K562 (cell line): Measurements from ENCODE around the gene RPL28. TPM values are rescaled to one million over a fixed set of nuclear protein-coding genes. Genes with fewer than 3 reads are reported as not detected.

Experiments
- EP300 ChIP-seq: IDR thresholded peaks from 2 replicates; pipeline ENCODE4 v1.6.1; 2012; ENCODE audit warnings: low read length, improper control_type of control experiment
- FOXA3 ChIP-seq, 2 experiments: fragments of 450-650 bp in 1 of 2; sonication (generic) in 1 of 2; formaldehyde crosslinking; IDR thresholded peaks in 1 of 2; conservative IDR thresholded peaks in 1 of 2; 2 replicates each; pipeline versions ENCODE4 v1.4.0 to v1.8.0; 2020 to 2022; ENCODE audit warnings: mild to moderate bottlenecking in 2 of 2, missing genetic modification reagents in 1 of 2
- HMGN3 ChIP-seq: IDR thresholded peaks from 2 replicates; pipeline ENCODE4 v1.6.1; 2011; ENCODE audit warnings: borderline replicate concordance, low read depth, mild to moderate bottlenecking, mixed read lengths, low read length; ENCODE audit not compliant: insufficient read length; ENCODE audit errors: extremely low read depth
- HNRNPH1 ChIP-seq: fragments of 200-400 bp; formaldehyde crosslinking; optimal IDR thresholded peaks from 2 replicates; pipeline ENCODE3; 2017; ENCODE audit warnings: low read depth, mild to moderate bottlenecking, low read length, moderate library complexity
- KAT2B ChIP-seq: IDR thresholded peaks from one replicate; pipeline ENCODE4 v1.6.1; 2012; ENCODE audit warnings: low read depth, mild to moderate bottlenecking, control low read depth, inconsistent platforms, low read length, moderate library complexity
- MEF2A ChIP-seq: IDR thresholded peaks from 2 replicates; pipeline ENCODE4 v1.6.1; 2011; ENCODE audit warnings: low read depth, mild to moderate bottlenecking, low read length, moderate library complexity; ENCODE audit not compliant: control insufficient read depth
- PHB ChIP-seq: fragments of 250-450 bp; sonication (Bioruptor Pico); IDR thresholded peaks from 2 replicates; pipeline ENCODE4 v1.5.0; 2021
- SLC30A9 ChIP-seq: fragments of 250-450 bp; sonication (Bioruptor Pico); IDR thresholded peaks from 2 replicates; pipeline ENCODE4 v1.8.0; 2022; ENCODE audit warnings: mild to moderate bottlenecking, moderate library complexity
- TBP ChIP-seq: optimal IDR thresholded peaks from 2 replicates; pipeline ENCODE3; 2011; ENCODE audit warnings: low read depth, low read length, improper control_type of control experiment
- ZBTB1 ChIP-seq: sonication (generic); formaldehyde crosslinking; IDR thresholded peaks from 2 replicates; pipeline ENCODE4 v1.8.1; 2023; ENCODE audit warnings: missing genetic modification reagents, low read depth, mild to moderate bottlenecking, borderline replicate concordance
- ZNF282 ChIP-seq: sonication (generic); formaldehyde crosslinking; IDR thresholded peaks from 2 replicates; pipeline ENCODE4 v1.8.1; 2023; ENCODE audit warnings: missing genetic modification reagents
- polyA plus RNA-seq, 8 experiments: library from polyadenylated mRNA; depleted of rRNA in 4 of 8; stranded (reverse) in 5 of 8; unstranded in 3 of 8; fragments of >200 nt; fragmentation: Nextera tagmentation in 2 of 8; fragmentation: Illumina TruSeq in 1 of 8; extraction: Ambion mirVana in 2 of 8; extraction: Trizol in 1 of 8; gene quantifications; 2 replicates each; pipeline versions ENCODE4 v1.2.1 to v1.2.3, GENCODE V29; 2011 to 2014; ENCODE audit warnings: inconsistent platforms in 1 of 8, missing spikeins in 1 of 8
- total RNA-seq, 7 experiments: library from RNA; depleted of rRNA in 6 of 7; stranded (reverse); fragments of >200 nt in 6 of 7; fragmentation: Illumina TruSeq in 2 of 7; extraction: Trizol in 2 of 7; gene quantifications; 2 replicates each; pipeline versions ENCODE4 v1.2.1 to v1.2.3, GENCODE V29; 2011 to 2021; ENCODE audit warnings: low replicate concordance in 1 of 7
- TF ChIP-seq, protein P1 (sequence below): fragments of 450-650 bp; conservative IDR thresholded peaks from 2 replicates; pipeline ENCODE4 v1.6.1; 2016; ENCODE audit warnings: missing genetic modification characterization, low read depth, mild to moderate bottlenecking, control low read depth, missing compliant biosample characterization
- TF ChIP-seq, protein P2 (sequence below): sonication (generic); formaldehyde crosslinking; IDR thresholded peaks from 2 replicates; pipeline ENCODE4 v1.8.1; 2023; ENCODE audit warnings: mild to moderate bottlenecking, missing genetic modification reagents, moderate library complexity
- TF ChIP-seq, protein P3 (sequence below): fragments of 250-450 bp; sonication (Bioruptor Pico); IDR thresholded peaks from 2 replicates; pipeline ENCODE4 v1.4.0; 2020
- TF ChIP-seq, protein P4 (sequence below): sonication (generic); formaldehyde crosslinking; IDR thresholded peaks from 2 replicates; pipeline ENCODE4 v1.8.1; 2023; ENCODE audit warnings: mild to moderate bottlenecking, missing genetic modification reagents

RPL28 gene
- total and polyA plus RNA-seq, 9 of the 15 experiments (the other 6 are each of a cell fraction or from before 2014, with no cell fraction given): 124 to 3,106 (median 622) TPM

DNA sequence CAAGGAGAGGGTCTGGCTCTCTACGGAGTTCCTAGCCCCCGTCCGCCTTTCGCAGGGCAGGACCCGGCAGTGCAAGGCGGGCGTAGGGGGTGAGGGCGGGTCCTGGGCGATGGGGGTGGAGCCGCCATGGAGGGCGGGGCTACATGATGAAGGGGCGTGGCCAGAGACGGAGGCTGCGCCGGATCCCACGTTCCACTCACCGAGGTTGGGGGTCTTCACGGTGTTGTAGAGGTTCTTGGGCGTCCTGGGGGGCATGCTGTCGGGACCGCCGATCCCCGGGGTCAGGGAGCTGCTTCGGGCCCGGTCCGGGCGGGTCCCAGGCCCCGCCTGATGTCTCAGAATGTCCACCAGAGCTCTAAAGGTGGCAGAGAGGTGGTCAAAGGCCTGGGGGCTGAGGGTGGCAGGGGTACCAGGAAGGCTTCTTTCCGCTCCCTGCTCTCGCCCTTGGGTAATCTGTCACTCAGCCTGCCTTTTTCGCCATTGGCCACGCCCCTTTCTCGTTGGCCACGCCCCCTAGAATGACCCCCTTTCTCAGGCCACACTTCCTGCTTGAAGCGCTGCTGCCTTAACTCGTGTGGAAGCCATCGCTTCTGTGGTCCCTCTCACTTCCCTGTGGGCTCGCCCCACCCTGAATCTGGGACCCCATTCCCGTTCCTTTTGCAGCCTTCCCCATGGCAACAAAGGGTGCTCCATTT lies 54.8 kb downstream of the RPL28 start (continued):
- TF ChIP-seq HNRNPH1 (no peak), EP300 (no peak), SLC30A9 (CRISPR knock-in tag) (no peak), FOXA3 (CRISPR knock-in tag; conservative IDR thresholded peaks at IDR 0.05 in 1 of 2, IDR thresholded peaks at IDR 0.05 in 1 of 2) (peak in 1 of 2 experiments; percentile 21; a peak in 1 of 4 replicates), ZBTB1 (CRISPR knock-in tag) (no peak), TBP (peak; percentile 84), MEF2A (no peak), KAT2B (no peak), ZNF282 (CRISPR knock-in tag) (no peak), PHB (no peak), HMGN3 (no peak)
- TF ChIP-seq, protein P1, sequence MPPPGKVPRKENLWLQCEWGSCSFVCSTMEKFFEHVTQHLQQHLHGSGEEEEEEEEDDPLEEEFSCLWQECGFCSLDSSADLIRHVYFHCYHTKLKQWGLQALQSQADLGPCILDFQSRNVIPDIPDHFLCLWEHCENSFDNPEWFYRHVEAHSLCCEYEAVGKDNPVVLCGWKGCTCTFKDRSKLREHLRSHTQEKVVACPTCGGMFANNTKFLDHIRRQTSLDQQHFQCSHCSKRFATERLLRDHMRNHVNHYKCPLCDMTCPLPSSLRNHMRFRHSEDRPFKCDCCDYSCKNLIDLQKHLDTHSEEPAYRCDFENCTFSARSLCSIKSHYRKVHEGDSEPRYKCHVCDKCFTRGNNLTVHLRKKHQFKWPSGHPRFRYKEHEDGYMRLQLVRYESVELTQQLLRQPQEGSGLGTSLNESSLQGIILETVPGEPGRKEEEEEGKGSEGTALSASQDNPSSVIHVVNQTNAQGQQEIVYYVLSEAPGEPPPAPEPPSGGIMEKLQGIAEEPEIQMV (tag): no peak
- TF ChIP-seq, protein P2, sequence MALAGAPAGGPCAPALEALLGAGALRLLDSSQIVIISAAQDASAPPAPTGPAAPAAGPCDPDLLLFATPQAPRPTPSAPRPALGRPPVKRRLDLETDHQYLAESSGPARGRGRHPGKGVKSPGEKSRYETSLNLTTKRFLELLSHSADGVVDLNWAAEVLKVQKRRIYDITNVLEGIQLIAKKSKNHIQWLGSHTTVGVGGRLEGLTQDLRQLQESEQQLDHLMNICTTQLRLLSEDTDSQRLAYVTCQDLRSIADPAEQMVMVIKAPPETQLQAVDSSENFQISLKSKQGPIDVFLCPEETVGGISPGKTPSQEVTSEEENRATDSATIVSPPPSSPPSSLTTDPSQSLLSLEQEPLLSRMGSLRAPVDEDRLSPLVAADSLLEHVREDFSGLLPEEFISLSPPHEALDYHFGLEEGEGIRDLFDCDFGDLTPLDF: no peak
- TF ChIP-seq, protein P3, sequence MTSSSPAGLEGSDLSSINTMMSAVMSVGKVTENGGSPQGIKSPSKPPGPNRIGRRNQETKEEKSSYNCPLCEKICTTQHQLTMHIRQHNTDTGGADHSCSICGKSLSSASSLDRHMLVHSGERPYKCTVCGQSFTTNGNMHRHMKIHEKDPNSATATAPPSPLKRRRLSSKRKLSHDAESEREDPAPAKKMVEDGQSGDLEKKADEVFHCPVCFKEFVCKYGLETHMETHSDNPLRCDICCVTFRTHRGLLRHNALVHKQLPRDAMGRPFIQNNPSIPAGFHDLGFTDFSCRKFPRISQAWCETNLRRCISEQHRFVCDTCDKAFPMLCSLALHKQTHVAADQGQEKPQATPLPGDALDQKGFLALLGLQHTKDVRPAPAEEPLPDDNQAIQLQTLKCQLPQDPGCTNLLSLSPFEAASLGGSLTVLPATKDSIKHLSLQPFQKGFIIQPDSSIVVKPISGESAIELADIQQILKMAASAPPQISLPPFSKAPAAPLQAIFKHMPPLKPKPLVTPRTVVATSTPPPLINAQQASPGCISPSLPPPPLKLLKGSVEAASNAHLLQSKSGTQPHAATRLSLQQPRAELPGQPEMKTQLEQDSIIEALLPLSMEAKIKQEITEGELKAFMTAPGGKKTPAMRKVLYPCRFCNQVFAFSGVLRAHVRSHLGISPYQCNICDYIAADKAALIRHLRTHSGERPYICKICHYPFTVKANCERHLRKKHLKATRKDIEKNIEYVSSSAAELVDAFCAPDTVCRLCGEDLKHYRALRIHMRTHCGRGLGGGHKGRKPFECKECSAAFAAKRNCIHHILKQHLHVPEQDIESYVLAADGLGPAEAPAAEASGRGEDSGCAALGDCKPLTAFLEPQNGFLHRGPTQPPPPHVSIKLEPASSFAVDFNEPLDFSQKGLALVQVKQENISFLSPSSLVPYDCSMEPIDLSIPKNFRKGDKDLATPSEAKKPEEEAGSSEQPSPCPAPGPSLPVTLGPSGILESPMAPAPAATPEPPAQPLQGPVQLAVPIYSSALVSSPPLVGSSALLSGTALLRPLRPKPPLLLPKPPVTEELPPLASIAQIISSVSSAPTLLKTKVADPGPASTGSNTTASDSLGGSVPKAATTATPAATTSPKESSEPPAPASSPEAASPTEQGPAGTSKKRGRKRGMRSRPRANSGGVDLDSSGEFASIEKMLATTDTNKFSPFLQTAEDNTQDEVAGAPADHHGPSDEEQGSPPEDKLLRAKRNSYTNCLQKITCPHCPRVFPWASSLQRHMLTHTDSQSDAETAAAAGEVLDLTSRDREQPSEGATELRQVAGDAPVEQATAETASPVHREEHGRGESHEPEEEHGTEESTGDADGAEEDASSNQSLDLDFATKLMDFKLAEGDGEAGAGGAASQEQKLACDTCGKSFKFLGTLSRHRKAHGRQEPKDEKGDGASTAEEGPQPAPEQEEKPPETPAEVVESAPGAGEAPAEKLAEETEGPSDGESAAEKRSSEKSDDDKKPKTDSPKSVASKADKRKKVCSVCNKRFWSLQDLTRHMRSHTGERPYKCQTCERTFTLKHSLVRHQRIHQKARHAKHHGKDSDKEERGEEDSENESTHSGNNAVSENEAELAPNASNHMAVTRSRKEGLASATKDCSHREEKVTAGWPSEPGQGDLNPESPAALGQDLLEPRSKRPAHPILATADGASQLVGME: no peak
- TF ChIP-seq, protein P4, sequence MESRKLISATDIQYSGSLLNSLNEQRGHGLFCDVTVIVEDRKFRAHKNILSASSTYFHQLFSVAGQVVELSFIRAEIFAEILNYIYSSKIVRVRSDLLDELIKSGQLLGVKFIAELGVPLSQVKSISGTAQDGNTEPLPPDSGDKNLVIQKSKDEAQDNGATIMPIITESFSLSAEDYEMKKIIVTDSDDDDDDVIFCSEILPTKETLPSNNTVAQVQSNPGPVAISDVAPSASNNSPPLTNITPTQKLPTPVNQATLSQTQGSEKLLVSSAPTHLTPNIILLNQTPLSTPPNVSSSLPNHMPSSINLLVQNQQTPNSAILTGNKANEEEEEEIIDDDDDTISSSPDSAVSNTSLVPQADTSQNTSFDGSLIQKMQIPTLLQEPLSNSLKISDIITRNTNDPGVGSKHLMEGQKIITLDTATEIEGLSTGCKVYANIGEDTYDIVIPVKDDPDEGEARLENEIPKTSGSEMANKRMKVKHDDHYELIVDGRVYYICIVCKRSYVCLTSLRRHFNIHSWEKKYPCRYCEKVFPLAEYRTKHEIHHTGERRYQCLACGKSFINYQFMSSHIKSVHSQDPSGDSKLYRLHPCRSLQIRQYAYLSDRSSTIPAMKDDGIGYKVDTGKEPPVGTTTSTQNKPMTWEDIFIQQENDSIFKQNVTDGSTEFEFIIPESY (CRISPR knock-in tag): no peak
